ENCODE data around the gene ASCC3.

- TF ChIP-seq POLR2AphosphoS5 (IDR thresholded peaks at IDR 0.05) (no peak), EP300 (IDR thresholded peaks at IDR 0.05) (no peak), POLR2A (IDR thresholded peaks at IDR 0.05; ENCODE audit: low read depth) (no peak)
- TF ChIP-seq, protein P1, sequence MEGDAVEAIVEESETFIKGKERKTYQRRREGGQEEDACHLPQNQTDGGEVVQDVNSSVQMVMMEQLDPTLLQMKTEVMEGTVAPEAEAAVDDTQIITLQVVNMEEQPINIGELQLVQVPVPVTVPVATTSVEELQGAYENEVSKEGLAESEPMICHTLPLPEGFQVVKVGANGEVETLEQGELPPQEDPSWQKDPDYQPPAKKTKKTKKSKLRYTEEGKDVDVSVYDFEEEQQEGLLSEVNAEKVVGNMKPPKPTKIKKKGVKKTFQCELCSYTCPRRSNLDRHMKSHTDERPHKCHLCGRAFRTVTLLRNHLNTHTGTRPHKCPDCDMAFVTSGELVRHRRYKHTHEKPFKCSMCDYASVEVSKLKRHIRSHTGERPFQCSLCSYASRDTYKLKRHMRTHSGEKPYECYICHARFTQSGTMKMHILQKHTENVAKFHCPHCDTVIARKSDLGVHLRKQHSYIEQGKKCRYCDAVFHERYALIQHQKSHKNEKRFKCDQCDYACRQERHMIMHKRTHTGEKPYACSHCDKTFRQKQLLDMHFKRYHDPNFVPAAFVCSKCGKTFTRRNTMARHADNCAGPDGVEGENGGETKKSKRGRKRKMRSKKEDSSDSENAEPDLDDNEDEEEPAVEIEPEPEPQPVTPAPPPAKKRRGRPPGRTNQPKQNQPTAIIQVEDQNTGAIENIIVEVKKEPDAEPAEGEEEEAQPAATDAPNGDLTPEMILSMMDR (IDR thresholded peaks at IDR 0.05), result no peak
These were observed 63.1 kb downstream of the ASCC3 start for GRCh38 chr6:100818066-100818465.
